Retinal pigment epithelial cell (primary cell): ENCODE results near the gene PRKN.

Experiments used
- DNase-seq: peaks from one replicate; pipeline ENCODE4 v3.0.0-alpha.2; 2010; ENCODE audit warnings: low read depth
- H3K4me3 ChIP-seq: 2 replicates; pipeline ENCODE4 v1.5.1; 2011; ENCODE audit warnings: mild to moderate bottlenecking, low read length, control low read depth, moderate library complexity
- TF ChIP-seq, protein P1 (sequence below): conservative IDR thresholded peaks from 2 replicates; pipeline ENCODE4 v1.5.1; 2011; ENCODE audit warnings: low read depth, low read length, control low read depth, inconsistent platforms

The PRKN gene

GRCh38 chr6:161549977-161550655 is 1177.5 kb downstream of the PRKN start:
- no peak overlapping the region for H3K4me3 ChIP-seq
- TF ChIP-seq, protein P1, sequence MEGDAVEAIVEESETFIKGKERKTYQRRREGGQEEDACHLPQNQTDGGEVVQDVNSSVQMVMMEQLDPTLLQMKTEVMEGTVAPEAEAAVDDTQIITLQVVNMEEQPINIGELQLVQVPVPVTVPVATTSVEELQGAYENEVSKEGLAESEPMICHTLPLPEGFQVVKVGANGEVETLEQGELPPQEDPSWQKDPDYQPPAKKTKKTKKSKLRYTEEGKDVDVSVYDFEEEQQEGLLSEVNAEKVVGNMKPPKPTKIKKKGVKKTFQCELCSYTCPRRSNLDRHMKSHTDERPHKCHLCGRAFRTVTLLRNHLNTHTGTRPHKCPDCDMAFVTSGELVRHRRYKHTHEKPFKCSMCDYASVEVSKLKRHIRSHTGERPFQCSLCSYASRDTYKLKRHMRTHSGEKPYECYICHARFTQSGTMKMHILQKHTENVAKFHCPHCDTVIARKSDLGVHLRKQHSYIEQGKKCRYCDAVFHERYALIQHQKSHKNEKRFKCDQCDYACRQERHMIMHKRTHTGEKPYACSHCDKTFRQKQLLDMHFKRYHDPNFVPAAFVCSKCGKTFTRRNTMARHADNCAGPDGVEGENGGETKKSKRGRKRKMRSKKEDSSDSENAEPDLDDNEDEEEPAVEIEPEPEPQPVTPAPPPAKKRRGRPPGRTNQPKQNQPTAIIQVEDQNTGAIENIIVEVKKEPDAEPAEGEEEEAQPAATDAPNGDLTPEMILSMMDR: peak; percentile 21
- DNase-seq: no peak

- no peak overlapping the region for H3K4me3 ChIP-seq
- no peak for DNase-seq
- TF ChIP-seq, protein P1: no peak
These were observed 1178.8 kb downstream of the PRKN start for GRCh38 chr6:161548713-161549296.

DNA sequence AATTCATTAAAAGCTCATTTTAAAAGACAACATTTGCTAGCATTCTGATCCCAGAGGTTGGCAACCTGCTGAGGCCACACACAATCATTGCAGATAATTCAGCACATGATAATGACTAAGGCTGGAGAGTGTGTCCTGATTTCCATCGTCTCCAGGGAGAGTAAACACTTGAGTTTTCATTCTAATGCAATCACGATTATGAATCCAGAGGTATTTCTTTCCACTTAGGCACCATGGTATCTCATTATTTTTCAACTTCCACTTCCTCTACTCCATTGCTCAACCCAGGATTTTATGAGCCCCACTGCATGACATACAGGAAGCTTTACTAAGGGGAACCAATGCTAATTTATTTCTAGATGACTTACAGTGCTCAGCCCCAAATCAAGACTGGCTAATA is 1179.9 kb downstream of the PRKN start:
- TF ChIP-seq, protein P1: no peak
- no peak overlapping the region for H3K4me3 ChIP-seq
- peak; percentile 24 for DNase-seq

DNA sequence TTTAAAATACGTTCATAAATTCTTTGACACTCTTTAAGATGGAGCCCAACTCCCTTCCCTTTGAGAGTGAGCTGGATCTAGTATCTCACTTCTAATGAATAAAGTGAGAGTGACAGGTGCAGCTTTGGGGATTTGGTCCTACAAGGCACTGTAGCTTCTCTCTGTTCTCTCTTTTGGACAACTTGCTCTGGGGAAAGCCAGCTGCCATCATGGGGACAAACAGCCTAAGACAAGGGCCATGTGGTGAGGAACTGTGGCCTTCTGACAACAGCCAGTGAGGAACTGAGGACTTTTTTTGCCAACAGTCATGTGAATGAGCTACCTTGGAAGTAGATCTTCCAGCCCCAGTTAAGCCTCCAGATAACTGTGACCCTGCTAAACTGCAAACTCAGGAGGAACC is 1180.9 kb downstream of the PRKN start:
- TF ChIP-seq, protein P1: no peak
- DNase-seq: no peak
- H3K4me3 ChIP-seq: no peak overlapping the region

GRCh38 chr6:161545741-161546140 is 1181.8 kb downstream of the PRKN start:
- DNase-seq: no peak
- TF ChIP-seq, protein P1: no peak
- H3K4me3 ChIP-seq: no peak overlapping the region

DNA sequence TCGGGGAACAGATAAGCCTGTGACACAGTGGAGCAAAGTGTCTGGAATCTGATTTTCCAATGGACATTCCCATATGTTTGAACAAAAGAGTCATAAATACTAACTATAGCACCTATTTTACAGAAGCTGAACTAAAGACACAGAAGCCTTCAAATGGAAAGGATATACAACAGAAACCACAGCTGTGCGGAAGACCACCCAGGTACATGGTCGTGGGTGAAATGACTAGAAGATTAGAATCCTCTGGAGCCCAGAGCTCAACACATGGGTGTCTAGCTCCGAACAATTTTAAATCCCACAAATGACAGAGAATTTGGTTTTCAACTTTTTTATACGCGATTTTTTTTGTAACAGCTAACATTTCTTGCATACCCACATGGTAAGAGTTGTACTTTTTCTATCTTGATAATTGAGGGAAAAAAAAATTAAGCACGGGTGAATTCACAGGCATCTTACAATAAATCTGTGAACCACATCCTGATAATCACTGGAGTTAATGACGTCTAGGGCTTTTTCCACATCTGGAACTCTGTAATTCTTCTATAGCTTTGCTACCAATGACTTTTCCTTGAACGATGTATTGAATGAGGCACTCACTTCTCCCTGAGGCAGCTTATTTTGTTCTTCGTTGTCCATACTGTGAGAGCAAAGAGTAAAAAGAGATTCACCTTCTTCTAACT is 1182.6 kb downstream of the PRKN start:
- no peak overlapping the region for H3K4me3 ChIP-seq
- DNase-seq: peak; percentile 45
- TF ChIP-seq, protein P1: no peak

GRCh38 chr6:161543684-161544309 is 1183.8 kb downstream of the PRKN start:
- H3K4me3 ChIP-seq: no peak overlapping the region
- DNase-seq: no peak
- TF ChIP-seq, protein P1: no peak
